ENCODE results near the gene CDH13.

CDH13 gene

GRCh38 chr16:83578171-83578570, 951.4 kb downstream of the CDH13 start:
- no peak for TF ChIP-seq CREB5 (CRISPR knock-in tag; IDR thresholded peaks at IDR 0.05; ENCODE audit: low read depth)
- TF ChIP-seq ZNF8 (CRISPR knock-in tag; IDR thresholded peaks at IDR 0.05): no peak
- TF ChIP-seq TSHZ2 (CRISPR knock-in tag; IDR thresholded peaks at IDR 0.05): no peak
- TF ChIP-seq BACH2 (CRISPR knock-in tag; IDR thresholded peaks at IDR 0.05; ENCODE audit: borderline replicate concordance): no peak
- no peak for TF ChIP-seq ISL1 (CRISPR knock-in tag; IDR thresholded peaks at IDR 0.05)
- no peak for TF ChIP-seq CSDC2 (CRISPR knock-in tag; IDR thresholded peaks at IDR 0.05)
- no peak for TF ChIP-seq ZFP30 (CRISPR knock-in tag; IDR thresholded peaks at IDR 0.05)
- no peak for TF ChIP-seq ZC3H10 (CRISPR knock-in tag; IDR thresholded peaks at IDR 0.05)
- no peak for TF ChIP-seq ZFP3 (CRISPR knock-in tag; IDR thresholded peaks at IDR 0.05)
- TF ChIP-seq, protein P1, sequence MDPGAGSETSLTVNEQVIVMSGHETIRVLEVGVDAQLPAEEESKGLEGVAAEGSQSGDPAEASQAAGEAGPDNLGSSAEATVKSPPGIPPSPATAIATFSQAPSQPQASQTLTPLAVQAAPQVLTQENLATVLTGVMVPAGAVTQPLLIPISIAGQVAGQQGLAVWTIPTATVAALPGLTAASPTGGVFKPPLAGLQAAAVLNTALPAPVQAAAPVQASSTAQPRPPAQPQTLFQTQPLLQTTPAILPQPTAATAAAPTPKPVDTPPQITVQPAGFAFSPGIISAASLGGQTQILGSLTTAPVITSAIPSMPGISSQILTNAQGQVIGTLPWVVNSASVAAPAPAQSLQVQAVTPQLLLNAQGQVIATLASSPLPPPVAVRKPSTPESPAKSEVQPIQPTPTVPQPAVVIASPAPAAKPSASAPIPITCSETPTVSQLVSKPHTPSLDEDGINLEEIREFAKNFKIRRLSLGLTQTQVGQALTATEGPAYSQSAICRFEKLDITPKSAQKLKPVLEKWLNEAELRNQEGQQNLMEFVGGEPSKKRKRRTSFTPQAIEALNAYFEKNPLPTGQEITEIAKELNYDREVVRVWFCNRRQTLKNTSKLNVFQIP (CRISPR knock-in tag; IDR thresholded peaks at IDR 0.05; ENCODE audit: borderline replicate concordance, low read depth): no peak
- no peak for TF ChIP-seq ARNTL (CRISPR knock-in tag; IDR thresholded peaks at IDR 0.05; ENCODE audit: borderline replicate concordance, low read depth)
- no peak for TF ChIP-seq TCF4 (CRISPR knock-in tag; IDR thresholded peaks at IDR 0.05; ENCODE audit: borderline replicate concordance)
- no peak for TF ChIP-seq OSR1 (CRISPR knock-in tag; IDR thresholded peaks at IDR 0.05)
- no peak for ATAC-seq

DNA sequence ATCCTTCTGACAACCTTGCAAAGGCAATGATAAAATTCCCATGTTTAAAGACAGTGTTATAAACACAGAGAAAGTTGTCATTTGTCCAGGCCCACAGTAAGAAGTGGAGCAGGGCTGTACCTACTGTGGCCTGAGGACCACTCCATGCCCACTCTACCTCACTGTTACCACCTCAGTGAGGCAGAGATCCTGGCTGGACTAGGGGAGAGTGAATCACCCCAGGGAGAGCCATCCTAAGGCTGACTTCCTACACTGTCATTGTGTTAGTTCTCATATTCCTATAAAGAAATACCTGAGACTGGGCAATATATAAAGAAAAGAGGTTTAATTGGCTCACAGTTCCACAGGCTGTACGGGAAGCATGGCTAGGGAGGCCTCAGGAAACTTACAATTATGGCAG, 952.3 kb downstream of the CDH13 start:
- no peak for ATAC-seq
- TF ChIP-seq BACH2 (CRISPR knock-in tag; IDR thresholded peaks at IDR 0.05; ENCODE audit: borderline replicate concordance): no peak
- TF ChIP-seq ZFP30 (CRISPR knock-in tag; IDR thresholded peaks at IDR 0.05): no peak
- TF ChIP-seq SNAI2 (CRISPR knock-in tag; IDR thresholded peaks at IDR 0.05): no peak
- no peak for TF ChIP-seq CSRNP3 (CRISPR knock-in tag; IDR thresholded peaks at IDR 0.05)
- no peak for TF ChIP-seq RARB (CRISPR knock-in tag; IDR thresholded peaks at IDR 0.05)
- TF ChIP-seq TOX (CRISPR knock-in tag; IDR thresholded peaks at IDR 0.05; ENCODE audit: borderline replicate concordance): no peak
- TF ChIP-seq TSHZ2 (CRISPR knock-in tag; IDR thresholded peaks at IDR 0.05): no peak

- ATAC-seq: no peak
- TF ChIP-seq SNAI2 (CRISPR knock-in tag; IDR thresholded peaks at IDR 0.05): no peak
- no peak for TF ChIP-seq ARNTL (CRISPR knock-in tag; IDR thresholded peaks at IDR 0.05; ENCODE audit: borderline replicate concordance, low read depth)
- no peak for TF ChIP-seq ZNF70 (CRISPR knock-in tag; IDR thresholded peaks at IDR 0.05)
- no peak for TF ChIP-seq CSDC2 (CRISPR knock-in tag; IDR thresholded peaks at IDR 0.05)
- no peak for TF ChIP-seq ISL1 (CRISPR knock-in tag; IDR thresholded peaks at IDR 0.05)
- TF ChIP-seq ZFP3 (CRISPR knock-in tag; IDR thresholded peaks at IDR 0.05): no peak
- TF ChIP-seq, protein P2, sequence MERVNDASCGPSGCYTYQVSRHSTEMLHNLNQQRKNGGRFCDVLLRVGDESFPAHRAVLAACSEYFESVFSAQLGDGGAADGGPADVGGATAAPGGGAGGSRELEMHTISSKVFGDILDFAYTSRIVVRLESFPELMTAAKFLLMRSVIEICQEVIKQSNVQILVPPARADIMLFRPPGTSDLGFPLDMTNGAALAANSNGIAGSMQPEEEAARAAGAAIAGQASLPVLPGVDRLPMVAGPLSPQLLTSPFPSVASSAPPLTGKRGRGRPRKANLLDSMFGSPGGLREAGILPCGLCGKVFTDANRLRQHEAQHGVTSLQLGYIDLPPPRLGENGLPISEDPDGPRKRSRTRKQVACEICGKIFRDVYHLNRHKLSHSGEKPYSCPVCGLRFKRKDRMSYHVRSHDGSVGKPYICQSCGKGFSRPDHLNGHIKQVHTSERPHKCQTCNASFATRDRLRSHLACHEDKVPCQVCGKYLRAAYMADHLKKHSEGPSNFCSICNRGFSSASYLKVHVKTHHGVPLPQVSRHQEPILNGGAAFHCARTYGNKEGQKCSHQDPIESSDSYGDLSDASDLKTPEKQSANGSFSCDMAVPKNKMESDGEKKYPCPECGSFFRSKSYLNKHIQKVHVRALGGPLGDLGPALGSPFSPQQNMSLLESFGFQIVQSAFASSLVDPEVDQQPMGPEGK (CRISPR knock-in tag; IDR thresholded peaks at IDR 0.05; ENCODE audit: borderline replicate concordance): no peak
- TF ChIP-seq OSR1 (CRISPR knock-in tag; IDR thresholded peaks at IDR 0.05): no peak
- TF ChIP-seq TOX (CRISPR knock-in tag; IDR thresholded peaks at IDR 0.05; ENCODE audit: borderline replicate concordance): no peak
- no peak for TF ChIP-seq ZC3H10 (CRISPR knock-in tag; IDR thresholded peaks at IDR 0.05)
- TF ChIP-seq PPARA (CRISPR knock-in tag; IDR thresholded peaks at IDR 0.05; ENCODE audit: borderline replicate concordance): no peak
- TF ChIP-seq, protein P1 (CRISPR knock-in tag; IDR thresholded peaks at IDR 0.05; ENCODE audit: borderline replicate concordance, low read depth): no peak
- no peak for TF ChIP-seq CREB5 (CRISPR knock-in tag; IDR thresholded peaks at IDR 0.05; ENCODE audit: low read depth)
- TF ChIP-seq TCF4 (CRISPR knock-in tag; IDR thresholded peaks at IDR 0.05; ENCODE audit: borderline replicate concordance): no peak
Measured at GRCh38 chr16:83579436-83579835, 952.7 kb downstream of the CDH13 start.

Measured in SK-N-SH treated with all-trans-retinoic acid at 6 μM for 48 hours (cell line).